HL-60 (cell line): ENCODE data around the gene GNG4.

Experiments used
- POLR2AphosphoS5 ChIP-seq: IDR thresholded peaks from 2 replicates; pipeline ENCODE4 v1.6.1; 2012; ENCODE audit warnings: low read depth
- SPI1 ChIP-seq: IDR thresholded peaks from 2 replicates; pipeline ENCODE4 v1.6.1; 2012; ENCODE audit warnings: low read depth, mild to moderate bottlenecking, borderline replicate concordance
- TF ChIP-seq, protein P1 (sequence below): IDR thresholded peaks from one replicate; pipeline ENCODE4 v1.5.1; 2011; ENCODE audit warnings: low read length, control low read depth, inconsistent platforms; ENCODE audit not compliant: insufficient read depth
- TF ChIP-seq, protein P2 (sequence below): IDR thresholded peaks from 2 replicates; pipeline ENCODE4 v1.6.1; 2012; ENCODE audit warnings: low read depth; ENCODE audit not compliant: insufficient replicate concordance

DNA sequence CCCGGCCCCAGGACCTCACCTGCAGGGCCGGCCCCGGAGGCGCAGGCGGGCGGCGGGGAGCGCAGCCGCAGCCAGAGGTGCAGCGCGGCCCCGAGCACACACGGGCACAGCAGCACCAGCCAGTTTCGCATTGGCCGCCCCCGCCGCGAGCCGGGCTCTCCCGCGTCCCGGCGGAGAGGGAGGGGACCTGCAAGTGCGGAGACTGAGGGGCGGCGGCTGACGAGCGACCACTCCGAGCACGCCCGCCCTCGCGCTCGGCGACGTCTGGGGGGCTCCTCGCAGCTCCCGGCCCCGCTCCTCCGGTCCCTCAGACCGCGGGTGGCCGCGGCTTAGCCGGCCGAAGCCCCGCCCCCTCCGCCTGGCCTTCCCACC is 145.5 kb downstream of the GNG4 start, which contains the start of gene B3GALNT2:
- TF ChIP-seq, protein P1, sequence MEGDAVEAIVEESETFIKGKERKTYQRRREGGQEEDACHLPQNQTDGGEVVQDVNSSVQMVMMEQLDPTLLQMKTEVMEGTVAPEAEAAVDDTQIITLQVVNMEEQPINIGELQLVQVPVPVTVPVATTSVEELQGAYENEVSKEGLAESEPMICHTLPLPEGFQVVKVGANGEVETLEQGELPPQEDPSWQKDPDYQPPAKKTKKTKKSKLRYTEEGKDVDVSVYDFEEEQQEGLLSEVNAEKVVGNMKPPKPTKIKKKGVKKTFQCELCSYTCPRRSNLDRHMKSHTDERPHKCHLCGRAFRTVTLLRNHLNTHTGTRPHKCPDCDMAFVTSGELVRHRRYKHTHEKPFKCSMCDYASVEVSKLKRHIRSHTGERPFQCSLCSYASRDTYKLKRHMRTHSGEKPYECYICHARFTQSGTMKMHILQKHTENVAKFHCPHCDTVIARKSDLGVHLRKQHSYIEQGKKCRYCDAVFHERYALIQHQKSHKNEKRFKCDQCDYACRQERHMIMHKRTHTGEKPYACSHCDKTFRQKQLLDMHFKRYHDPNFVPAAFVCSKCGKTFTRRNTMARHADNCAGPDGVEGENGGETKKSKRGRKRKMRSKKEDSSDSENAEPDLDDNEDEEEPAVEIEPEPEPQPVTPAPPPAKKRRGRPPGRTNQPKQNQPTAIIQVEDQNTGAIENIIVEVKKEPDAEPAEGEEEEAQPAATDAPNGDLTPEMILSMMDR: no peak
- TF ChIP-seq, protein P2, sequence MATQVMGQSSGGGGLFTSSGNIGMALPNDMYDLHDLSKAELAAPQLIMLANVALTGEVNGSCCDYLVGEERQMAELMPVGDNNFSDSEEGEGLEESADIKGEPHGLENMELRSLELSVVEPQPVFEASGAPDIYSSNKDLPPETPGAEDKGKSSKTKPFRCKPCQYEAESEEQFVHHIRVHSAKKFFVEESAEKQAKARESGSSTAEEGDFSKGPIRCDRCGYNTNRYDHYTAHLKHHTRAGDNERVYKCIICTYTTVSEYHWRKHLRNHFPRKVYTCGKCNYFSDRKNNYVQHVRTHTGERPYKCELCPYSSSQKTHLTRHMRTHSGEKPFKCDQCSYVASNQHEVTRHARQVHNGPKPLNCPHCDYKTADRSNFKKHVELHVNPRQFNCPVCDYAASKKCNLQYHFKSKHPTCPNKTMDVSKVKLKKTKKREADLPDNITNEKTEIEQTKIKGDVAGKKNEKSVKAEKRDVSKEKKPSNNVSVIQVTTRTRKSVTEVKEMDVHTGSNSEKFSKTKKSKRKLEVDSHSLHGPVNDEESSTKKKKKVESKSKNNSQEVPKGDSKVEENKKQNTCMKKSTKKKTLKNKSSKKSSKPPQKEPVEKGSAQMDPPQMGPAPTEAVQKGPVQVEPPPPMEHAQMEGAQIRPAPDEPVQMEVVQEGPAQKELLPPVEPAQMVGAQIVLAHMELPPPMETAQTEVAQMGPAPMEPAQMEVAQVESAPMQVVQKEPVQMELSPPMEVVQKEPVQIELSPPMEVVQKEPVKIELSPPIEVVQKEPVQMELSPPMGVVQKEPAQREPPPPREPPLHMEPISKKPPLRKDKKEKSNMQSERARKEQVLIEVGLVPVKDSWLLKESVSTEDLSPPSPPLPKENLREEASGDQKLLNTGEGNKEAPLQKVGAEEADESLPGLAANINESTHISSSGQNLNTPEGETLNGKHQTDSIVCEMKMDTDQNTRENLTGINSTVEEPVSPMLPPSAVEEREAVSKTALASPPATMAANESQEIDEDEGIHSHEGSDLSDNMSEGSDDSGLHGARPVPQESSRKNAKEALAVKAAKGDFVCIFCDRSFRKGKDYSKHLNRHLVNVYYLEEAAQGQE: no peak
- TF ChIP-seq POLR2AphosphoS5 (no peak), SPI1 (no peak)
